NB4 (cell line): ENCODE results near the gene TLK1.

ENCODE experiments used
- DNase-seq: peaks from one replicate; pipeline ENCODE4 v3.0.0; 2010; ENCODE audit warnings: low read depth
- H3K4me3 ChIP-seq: one replicate; pipeline ENCODE4 v1.5.1; 2011; ENCODE audit warnings: mild to moderate bottlenecking, low read depth, low read length, moderate library complexity
- MYC ChIP-seq: IDR thresholded peaks from 2 replicates; pipeline ENCODE4 v1.6.1; 2011; ENCODE audit warnings: low read depth, low read length
- POLR2A ChIP-seq: IDR thresholded peaks from 2 replicates; pipeline ENCODE4 v1.6.1; 2011; ENCODE audit warnings: mild to moderate bottlenecking; ENCODE audit not compliant: insufficient read length; ENCODE audit errors: extremely low read depth
- TF ChIP-seq, protein P1 (sequence below): IDR thresholded peaks from one replicate; pipeline ENCODE4 v1.5.1; 2012; ENCODE audit warnings: low read depth, low read length
- TF ChIP-seq, protein P2 (sequence below): IDR thresholded peaks from 2 replicates; pipeline ENCODE4 v1.6.1; 2011; ENCODE audit warnings: low read depth, low read length

The TLK1 gene

DNA sequence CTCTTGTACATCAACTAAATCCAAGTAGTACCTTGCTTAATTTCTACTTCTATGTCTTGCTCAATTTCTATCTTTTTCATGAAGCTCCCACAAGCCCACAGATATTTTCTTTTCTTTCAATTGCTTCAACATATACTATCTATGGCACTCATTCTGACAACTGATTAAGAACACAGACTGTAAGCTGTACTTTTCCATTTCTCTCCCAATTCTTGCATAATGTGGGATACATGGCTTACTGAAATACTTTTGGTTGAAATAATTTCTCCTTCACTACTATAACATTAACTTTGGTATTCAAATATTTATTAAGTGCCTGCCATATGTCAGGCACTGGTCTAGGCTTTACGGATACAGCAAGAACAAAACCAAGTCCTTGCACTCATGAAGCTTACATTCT, 146.8 kb downstream of the TLK1 start:
- no peak overlapping the region for H3K4me3 ChIP-seq
- DNase-seq, result no peak
- TF ChIP-seq, protein P1, sequence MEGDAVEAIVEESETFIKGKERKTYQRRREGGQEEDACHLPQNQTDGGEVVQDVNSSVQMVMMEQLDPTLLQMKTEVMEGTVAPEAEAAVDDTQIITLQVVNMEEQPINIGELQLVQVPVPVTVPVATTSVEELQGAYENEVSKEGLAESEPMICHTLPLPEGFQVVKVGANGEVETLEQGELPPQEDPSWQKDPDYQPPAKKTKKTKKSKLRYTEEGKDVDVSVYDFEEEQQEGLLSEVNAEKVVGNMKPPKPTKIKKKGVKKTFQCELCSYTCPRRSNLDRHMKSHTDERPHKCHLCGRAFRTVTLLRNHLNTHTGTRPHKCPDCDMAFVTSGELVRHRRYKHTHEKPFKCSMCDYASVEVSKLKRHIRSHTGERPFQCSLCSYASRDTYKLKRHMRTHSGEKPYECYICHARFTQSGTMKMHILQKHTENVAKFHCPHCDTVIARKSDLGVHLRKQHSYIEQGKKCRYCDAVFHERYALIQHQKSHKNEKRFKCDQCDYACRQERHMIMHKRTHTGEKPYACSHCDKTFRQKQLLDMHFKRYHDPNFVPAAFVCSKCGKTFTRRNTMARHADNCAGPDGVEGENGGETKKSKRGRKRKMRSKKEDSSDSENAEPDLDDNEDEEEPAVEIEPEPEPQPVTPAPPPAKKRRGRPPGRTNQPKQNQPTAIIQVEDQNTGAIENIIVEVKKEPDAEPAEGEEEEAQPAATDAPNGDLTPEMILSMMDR, result no peak
- TF ChIP-seq, protein P2, sequence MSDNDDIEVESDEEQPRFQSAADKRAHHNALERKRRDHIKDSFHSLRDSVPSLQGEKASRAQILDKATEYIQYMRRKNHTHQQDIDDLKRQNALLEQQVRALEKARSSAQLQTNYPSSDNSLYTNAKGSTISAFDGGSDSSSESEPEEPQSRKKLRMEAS, result no peak
- TF ChIP-seq MYC (no peak), POLR2A (no peak)

DNA sequence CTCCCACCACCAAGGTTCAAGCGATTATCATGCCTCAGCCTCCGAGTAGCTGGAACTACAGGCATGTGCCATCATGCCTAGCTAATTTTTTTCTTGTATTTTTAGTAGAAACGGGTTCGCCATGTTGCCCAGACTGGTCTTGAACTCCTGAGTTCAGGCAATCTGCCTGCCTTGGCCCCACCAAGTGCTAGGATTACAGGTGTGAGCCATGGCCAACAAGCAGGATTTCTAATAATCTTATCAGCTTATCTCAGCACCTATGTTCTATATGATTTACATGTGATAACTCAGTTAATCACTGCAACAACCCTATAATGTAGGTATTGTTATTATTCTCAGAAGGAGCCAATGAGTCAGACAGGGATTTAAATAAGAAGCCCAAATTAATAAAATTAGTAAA, 151.3 kb downstream of the TLK1 start:
- no peak for TF ChIP-seq MYC
- TF ChIP-seq, protein P1, result no peak
- TF ChIP-seq, protein P2, result no peak
- no peak for TF ChIP-seq POLR2A
- H3K4me3 ChIP-seq, result no peak overlapping the region

DNA sequence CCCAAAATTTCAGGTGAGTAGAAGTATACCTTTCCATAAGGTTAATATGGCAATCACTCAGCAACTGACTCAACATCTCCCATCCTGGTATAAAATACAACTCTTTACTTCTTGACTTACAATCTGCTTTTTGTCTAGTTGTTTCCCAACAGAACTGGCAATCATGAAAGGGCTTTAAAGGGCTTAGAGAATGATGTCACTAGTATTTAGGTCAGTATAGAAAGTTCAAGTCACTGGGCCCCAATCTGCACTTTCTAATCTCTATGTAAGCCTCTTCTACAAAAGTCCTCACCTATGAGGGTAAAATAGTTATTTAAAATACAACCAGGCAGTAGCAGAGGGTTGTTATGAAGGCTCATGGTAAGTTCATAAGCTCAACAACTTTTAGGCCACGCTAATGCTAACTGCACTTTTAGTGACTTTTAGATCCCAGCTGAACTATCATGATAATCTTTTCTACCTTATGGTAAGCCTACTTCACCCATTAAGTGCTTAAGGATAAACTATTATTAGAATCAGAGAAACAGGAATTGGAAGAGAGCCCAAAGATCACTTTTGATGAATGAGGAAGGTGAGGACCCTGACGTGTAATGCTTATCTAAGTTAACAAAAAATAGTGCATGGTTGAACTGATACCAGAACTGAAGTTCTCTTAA, 152.0 kb downstream of the TLK1 start:
- DNase-seq, result no peak
- TF ChIP-seq, protein P1, result no peak
- TF ChIP-seq POLR2A (no peak), MYC (no peak)
- TF ChIP-seq, protein P2, result no peak
- no peak overlapping the region for H3K4me3 ChIP-seq

More for the DNA sequence above, 151.3 kb downstream of the TLK1 start:
- DNase-seq, result no peak

DNA sequence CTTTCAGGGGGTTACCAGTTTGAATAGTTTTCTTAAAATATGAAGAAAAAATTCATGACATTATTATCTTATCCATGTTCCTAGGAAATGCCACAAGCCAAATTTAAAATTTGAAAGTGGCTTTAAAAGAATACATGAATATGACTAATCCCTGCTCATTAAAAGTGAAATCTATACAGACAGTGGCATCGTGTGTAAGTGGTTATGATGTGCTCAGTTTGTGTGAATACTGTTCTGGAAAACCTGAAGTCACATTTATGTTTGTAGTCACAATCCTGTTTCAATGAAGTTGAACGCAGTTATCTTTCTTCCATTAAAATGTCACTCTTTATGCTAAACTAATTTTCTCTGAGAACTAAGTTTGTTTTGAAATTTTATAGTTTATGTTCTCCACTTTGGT, 155.9 kb downstream of the TLK1 start:
- TF ChIP-seq POLR2A, result no peak
- TF ChIP-seq, protein P1, result no peak
- TF ChIP-seq, protein P2, result no peak
- no peak for TF ChIP-seq MYC
- no peak overlapping the region for H3K4me3 ChIP-seq
- DNase-seq, result no peak

DNA sequence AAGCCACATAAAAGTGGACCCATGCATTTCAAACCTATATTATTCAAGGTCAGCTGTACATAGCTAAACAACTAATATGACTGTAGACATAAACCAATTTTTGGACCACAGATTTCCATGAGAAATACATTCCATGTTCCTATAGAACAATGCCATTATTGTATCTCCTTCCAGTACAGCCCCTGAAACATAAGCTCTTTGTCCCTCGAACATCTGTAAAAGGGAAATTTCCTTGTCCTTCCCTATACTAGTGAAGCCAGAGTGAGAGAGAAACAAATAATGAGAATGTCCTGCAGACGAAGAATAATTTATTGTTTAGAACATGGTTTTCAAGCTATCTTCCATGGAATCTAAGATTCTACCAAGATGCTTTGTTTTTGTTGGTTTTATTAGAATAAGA, 156.3 kb downstream of the TLK1 start:
- no peak overlapping the region for H3K4me3 ChIP-seq
- no peak for DNase-seq
- TF ChIP-seq, protein P2, result no peak
- TF ChIP-seq POLR2A (no peak), MYC (no peak)
- TF ChIP-seq, protein P1, result no peak
